ENCODE results near the gene ADPGK.

The ADPGK gene

GRCh38 chr15:72797834-72798233 lies 14.3 kb upstream of the ADPGK start:
- H3K4me1 ChIP-seq (ENCODE audit: low read length): peaks cover 9% of the 10 kb centered on the region
- no peaks in the 10 kb centered on the region for H3K9me3 ChIP-seq (replicated peaks; ENCODE audit: insufficient read depth, low read length)
- no peak overlapping the region for H2AFZ ChIP-seq (ENCODE audit: low read length)
- no peak overlapping the region for H3K4me2 ChIP-seq (ENCODE audit: low read depth, low read length)
- H3K27me3 ChIP-seq (replicated peaks; ENCODE audit: insufficient read depth, low read length): no peaks in the 10 kb centered on the region
- TF ChIP-seq EZH2 (optimal IDR thresholded peaks at IDR 0.05; ENCODE audit: low read depth, low read length): no peak
- no peak for TF ChIP-seq EZH2phosphoT487 (IDR thresholded peaks at IDR 0.05; ENCODE audit: low read length)
- TF ChIP-seq CTCF (IDR thresholded peaks at IDR 0.05; ENCODE audit: low read length): no peak
- no peak overlapping the region for H3K4me3 ChIP-seq (ENCODE audit: low read length)
- no peaks in the 10 kb centered on the region for H4K20me1 ChIP-seq (ENCODE audit: insufficient read depth, low read length)
- no peaks in the 10 kb centered on the region for H3K9me2 ChIP-seq (replicated peaks; ENCODE audit: insufficient read depth, low read length)
- no peak overlapping the region for H3K9ac ChIP-seq (ENCODE audit: low read length)
- no peak for DNase-seq
- no peaks in the 10 kb centered on the region for H3K36me3 ChIP-seq (replicated peaks; ENCODE audit: insufficient read depth, low read length)
- no peaks in the 10 kb centered on the region for H3K79me2 ChIP-seq (ENCODE audit: low read length)
- H3F3A ChIP-seq (ENCODE audit: insufficient read depth, low read length): no peaks in the 10 kb centered on the region
- no peak overlapping the region for H3K27ac ChIP-seq (ENCODE audit: low read length)

DNA sequence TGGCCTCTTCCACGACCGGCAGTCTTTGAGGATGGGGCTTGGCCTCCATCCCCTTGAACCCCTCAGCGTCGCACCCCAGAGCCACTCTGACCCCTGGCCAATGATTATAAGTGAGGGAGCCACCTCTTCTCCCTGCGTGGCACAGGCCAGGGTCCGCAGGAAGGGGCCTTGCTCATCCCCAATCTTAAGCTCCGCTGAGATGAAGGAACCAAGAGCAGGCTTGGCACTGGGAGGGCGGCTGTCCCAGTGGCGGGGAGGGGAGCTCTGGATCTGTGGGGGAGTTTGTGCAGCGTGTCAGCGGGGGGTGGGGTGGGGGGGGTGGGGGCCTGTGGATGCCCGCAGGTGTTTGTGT lies 13.8 kb upstream of the ADPGK start:
- TF ChIP-seq CTCF (IDR thresholded peaks at IDR 0.05; ENCODE audit: low read length): no peak
- no peak for TF ChIP-seq EZH2phosphoT487 (IDR thresholded peaks at IDR 0.05; ENCODE audit: low read length)
- no peak for TF ChIP-seq EZH2 (optimal IDR thresholded peaks at IDR 0.05; ENCODE audit: low read depth, low read length)
- no peak for DNase-seq
- H3K9me3 ChIP-seq (replicated peaks; ENCODE audit: insufficient read depth, low read length): no peaks in the 10 kb centered on the region
- peak overlapping the region; percentile 50; the same call in 1 of the 2 replicates for H3K9ac ChIP-seq (ENCODE audit: low read length)
- H4K20me1 ChIP-seq (ENCODE audit: insufficient read depth, low read length): no peaks in the 10 kb centered on the region
- H3K27ac ChIP-seq (ENCODE audit: low read length): no peak overlapping the region
- H3K36me3 ChIP-seq (replicated peaks; ENCODE audit: insufficient read depth, low read length): no peaks in the 10 kb centered on the region
- H3F3A ChIP-seq (ENCODE audit: insufficient read depth, low read length): no peaks in the 10 kb centered on the region
- H3K4me1 ChIP-seq (ENCODE audit: low read length): peaks cover 9% of the 10 kb centered on the region
- H3K4me3 ChIP-seq (ENCODE audit: low read length): peak overlapping the region; percentile 71
- peak overlapping the region; percentile 97 for H3K4me2 ChIP-seq (ENCODE audit: low read depth, low read length)
- H2AFZ ChIP-seq (ENCODE audit: low read length): peak overlapping the region; percentile 96
- H3K27me3 ChIP-seq (replicated peaks; ENCODE audit: insufficient read depth, low read length): no peaks in the 10 kb centered on the region
- H3K79me2 ChIP-seq (ENCODE audit: low read length): no peaks in the 10 kb centered on the region
- no peaks in the 10 kb centered on the region for H3K9me2 ChIP-seq (replicated peaks; ENCODE audit: insufficient read depth, low read length)

DNA sequence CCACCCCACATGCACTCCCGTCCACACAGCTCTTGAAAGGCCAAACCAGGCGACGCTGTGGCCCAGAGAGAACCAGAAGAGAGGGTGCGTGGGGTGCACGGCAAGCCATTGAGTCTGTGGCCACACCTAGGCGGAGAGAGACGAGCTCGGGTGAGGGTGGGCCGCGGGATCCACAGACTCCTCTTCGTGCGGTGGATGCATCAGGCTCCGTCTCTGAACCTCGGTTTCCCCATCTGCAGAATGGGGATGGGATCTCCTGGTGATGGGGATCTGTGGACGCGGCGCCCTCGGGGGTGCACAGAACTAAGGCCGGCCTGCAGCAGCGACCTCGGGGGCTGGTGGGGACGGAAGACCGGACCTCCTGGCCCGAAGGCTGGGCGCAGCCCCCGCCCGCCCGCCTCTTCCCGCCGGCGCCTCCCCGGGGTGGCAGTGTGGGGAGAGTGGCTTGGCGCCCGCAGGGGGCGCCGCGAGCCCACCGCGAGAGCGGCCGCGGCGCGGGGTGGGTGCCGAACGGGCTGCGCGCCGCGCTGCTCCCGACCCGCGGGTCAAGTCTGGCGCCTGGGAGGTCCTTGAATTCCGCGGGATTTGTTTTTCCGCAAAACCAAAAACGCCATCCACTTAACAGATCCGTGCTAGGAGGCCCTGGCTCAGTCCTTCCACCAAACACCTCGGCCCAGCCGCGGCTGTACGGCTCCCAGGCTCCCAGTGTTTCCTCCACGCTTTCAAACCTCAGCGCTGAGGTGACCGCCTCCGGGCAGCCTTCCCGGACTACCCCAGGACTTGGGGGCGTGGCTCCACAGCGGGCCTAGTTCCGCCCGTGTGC lies 13.2 kb upstream of the ADPGK start:
- TF ChIP-seq EZH2phosphoT487 (IDR thresholded peaks at IDR 0.05; ENCODE audit: low read length) (no peak), CTCF (IDR thresholded peaks at IDR 0.05; ENCODE audit: low read length) (peak; percentile 51)
- Histone ChIP-seq H3K4me1 (ENCODE audit: low read length) (peaks cover 9% of the 10 kb centered on the region), H4K20me1 (ENCODE audit: insufficient read depth, low read length) (no peaks in the 10 kb centered on the region), H3K4me2 (ENCODE audit: low read depth, low read length) (peak overlapping the region; percentile 97), H3K4me3 (ENCODE audit: low read length) (peak overlapping the region; percentile 71), H3K9me3 (replicated peaks; ENCODE audit: insufficient read depth, low read length) (no peaks in the 10 kb centered on the region), H3K36me3 (replicated peaks; ENCODE audit: insufficient read depth, low read length) (no peaks in the 10 kb centered on the region), H3K27ac (ENCODE audit: low read length) (no peak overlapping the region), H3K27me3 (replicated peaks; ENCODE audit: insufficient read depth, low read length) (no peaks in the 10 kb centered on the region), H2AFZ (ENCODE audit: low read length) (peak overlapping the region; percentile 96), H3F3A (ENCODE audit: insufficient read depth, low read length) (no peaks in the 10 kb centered on the region), H3K9me2 (replicated peaks; ENCODE audit: insufficient read depth, low read length) (no peaks in the 10 kb centered on the region), H3K79me2 (ENCODE audit: low read length) (no peaks in the 10 kb centered on the region), H3K9ac (ENCODE audit: low read length) (peak overlapping the region; percentile 50; the same call in 1 of the 2 replicates)
- peak; percentile 55 for DNase-seq

Data from MM.1S (cell line).